ENCODE measurements around the gene CACNA1S. TPM values are rescaled to one million over a fixed set of nuclear protein-coding genes. Genes with fewer than 3 reads are reported as not detected.

Gene CACNA1S
- total RNA-seq, 4 donors from 2014 or later: 0.07 TPM; not detected in 3

DNA sequence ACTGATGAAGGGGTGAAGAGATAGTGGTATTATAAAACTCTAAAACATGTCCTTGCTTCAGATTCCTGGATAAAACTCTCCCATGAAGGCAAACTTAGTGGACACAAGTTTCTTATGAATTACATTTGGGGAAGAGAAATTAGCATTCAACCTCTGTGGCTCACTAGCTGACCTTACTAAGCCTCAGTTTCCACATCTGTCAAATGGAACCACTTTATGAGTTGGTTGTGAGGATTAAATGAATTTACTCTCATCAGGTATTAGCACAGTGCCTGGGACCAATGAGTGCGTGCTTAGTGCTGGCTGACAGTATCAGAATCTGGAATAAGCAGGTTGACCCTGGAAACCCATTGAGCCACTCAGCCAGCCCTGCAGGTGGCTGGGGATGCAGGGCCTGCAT, 2.6 kb downstream of the CACNA1S start:
- H3K36me3 ChIP-seq: no peaks in the 10 kb centered on the region
- H3K4me1 ChIP-seq: no peaks in the 10 kb centered on the region
- H3K9me3 ChIP-seq: no peaks in the 10 kb centered on the region
- H3K27me3 ChIP-seq: no peaks in the 10 kb centered on the region
- DNase-seq: no peak
- no peak overlapping the region for H3K4me3 ChIP-seq
- H3K27ac ChIP-seq: no peak overlapping the region
- TF ChIP-seq POLR2A (IDR thresholded peaks at IDR 0.05) (no peak), CTCF (IDR thresholded peaks at IDR 0.05) (no peak)
- intact Hi-C loops (cut with DNase I; ENCODE audit: low total_unique reads): loop anchor here (5.0 kb wide), 1 partner anchor 137 kb away; no protein-coding TSS in a partner anchor

- TF ChIP-seq POLR2A (IDR thresholded peaks at IDR 0.05): no peak
- no peak for TF ChIP-seq CTCF (IDR thresholded peaks at IDR 0.05)
- no peak for DNase-seq
- Histone ChIP-seq H3K4me3 (no peak overlapping the region), H3K36me3 (no peaks in the 10 kb centered on the region), H3K9me3 (no peaks in the 10 kb centered on the region), H3K4me1 (no peaks in the 10 kb centered on the region), H3K27ac (no peak overlapping the region), H3K27me3 (no peaks in the 10 kb centered on the region)
- intact Hi-C loops (cut with DNase I; ENCODE audit: low total_unique reads): no loop called here
Measured at GRCh38 chr1:201108614-201109013, 3.6 kb downstream of the CACNA1S start.

DNA sequence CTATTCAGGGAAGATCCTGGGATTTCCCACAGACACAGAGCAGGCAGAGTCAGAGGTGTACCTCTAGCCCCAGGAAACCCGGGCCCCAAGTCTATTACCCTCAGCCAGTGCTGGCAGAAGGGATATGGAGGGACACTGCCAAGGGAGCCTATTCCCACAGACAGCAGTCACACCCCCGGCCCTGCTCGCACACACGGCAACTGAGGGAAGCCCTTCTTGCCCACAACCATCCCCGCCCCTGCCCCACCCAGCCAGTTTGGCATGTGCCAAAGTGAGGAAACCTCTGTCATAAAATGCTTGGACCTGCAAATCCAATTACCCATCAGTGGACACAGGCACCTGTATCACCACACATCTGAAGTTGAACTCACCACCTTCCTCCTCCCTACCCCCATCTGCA, 6.5 kb downstream of the CACNA1S start:
- Histone ChIP-seq H3K27ac (no peak overlapping the region), H3K9me3 (no peaks in the 10 kb centered on the region), H3K27me3 (no peaks in the 10 kb centered on the region), H3K4me3 (no peak overlapping the region), H3K36me3 (no peaks in the 10 kb centered on the region), H3K4me1 (no peaks in the 10 kb centered on the region)
- intact Hi-C loops (cut with DNase I; ENCODE audit: low total_unique reads): no loop called here
- TF ChIP-seq CTCF (IDR thresholded peaks at IDR 0.05) (no peak), POLR2A (IDR thresholded peaks at IDR 0.05) (no peak)
- DNase-seq: no peak

DNA sequence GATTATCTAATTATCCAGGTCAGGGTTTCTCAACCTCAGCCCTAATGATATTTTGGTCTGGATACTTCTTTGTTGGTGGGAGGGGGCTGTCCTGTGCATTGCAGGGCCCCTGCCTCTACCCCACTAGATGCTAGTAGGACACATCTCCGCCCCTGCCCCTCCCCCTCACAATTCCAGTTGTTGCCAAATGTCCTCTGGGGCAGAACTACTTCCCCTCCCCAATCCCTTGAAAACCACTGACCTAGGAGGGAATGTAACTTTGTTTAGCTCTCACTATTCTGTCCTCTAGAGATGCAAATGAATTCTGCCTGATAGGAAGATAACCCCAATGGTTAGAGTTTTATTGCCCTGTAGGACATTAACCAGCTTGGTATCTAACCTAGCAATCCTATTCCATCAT, 8.1 kb downstream of the CACNA1S start:
- H3K4me1 ChIP-seq: no peaks in the 10 kb centered on the region
- H3K27me3 ChIP-seq: no peaks in the 10 kb centered on the region
- H3K9me3 ChIP-seq: no peaks in the 10 kb centered on the region
- H3K27ac ChIP-seq: no peak overlapping the region
- TF ChIP-seq POLR2A (IDR thresholded peaks at IDR 0.05) (no peak), CTCF (IDR thresholded peaks at IDR 0.05) (no peak)
- H3K36me3 ChIP-seq: no peaks in the 10 kb centered on the region
- no peak overlapping the region for H3K4me3 ChIP-seq
- intact Hi-C loops (cut with DNase I; ENCODE audit: low total_unique reads): no loop called here
- DNase-seq: no peak

DNA sequence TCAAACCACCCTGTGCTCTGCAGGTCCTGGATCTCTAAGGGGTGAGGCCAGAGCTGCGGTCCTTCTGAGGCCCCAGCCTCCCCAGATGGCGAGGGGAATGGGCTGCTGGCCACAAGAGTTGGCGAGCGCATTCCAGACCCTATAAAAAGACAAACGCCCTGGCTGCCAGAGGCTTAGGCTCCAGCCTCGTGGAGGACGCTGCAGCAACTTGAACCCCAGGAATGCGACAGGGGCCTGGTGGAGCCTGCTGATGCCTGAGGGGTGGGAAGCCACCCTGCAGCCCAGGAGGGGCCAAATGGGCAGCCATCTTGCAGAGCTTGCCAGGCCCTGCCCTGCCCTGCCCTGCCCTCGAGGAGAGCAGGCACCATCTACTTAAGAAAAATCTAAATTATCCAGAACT, 8.6 kb downstream of the CACNA1S start:
- intact Hi-C loops (cut with DNase I; ENCODE audit: low total_unique reads): no loop called here
- no peaks in the 10 kb centered on the region for H3K9me3 ChIP-seq
- H3K27ac ChIP-seq: no peak overlapping the region
- no peaks in the 10 kb centered on the region for H3K4me1 ChIP-seq
- no peak for DNase-seq
- no peak for TF ChIP-seq CTCF (IDR thresholded peaks at IDR 0.05)
- TF ChIP-seq POLR2A (IDR thresholded peaks at IDR 0.05): no peak
- no peaks in the 10 kb centered on the region for H3K27me3 ChIP-seq
- H3K36me3 ChIP-seq: no peaks in the 10 kb centered on the region
- no peak overlapping the region for H3K4me3 ChIP-seq
